GM12878 (cell line): Measurements from ENCODE around the gene S100A16. TPM values are rescaled to one million over a fixed set of nuclear protein-coding genes. Genes with fewer than 3 reads are reported as not detected.

Experiments
- BCL3 ChIP-seq: IDR thresholded peaks from 2 replicates; pipeline ENCODE4 v1.6.1; 2011; ENCODE audit warnings: borderline replicate concordance, low read depth, mild to moderate bottlenecking, moderate library complexity, low read length; ENCODE audit not compliant: insufficient read depth, poor library complexity, severe bottlenecking
- BHLHE40 ChIP-seq, 2 experiments: fragments of 450-650 bp in 1 of 2; IDR thresholded peaks; 2 replicates each; pipeline ENCODE4 v1.6.1; 2011 to 2017; ENCODE audit warnings: low read depth in 2 of 2, borderline replicate concordance in 1 of 2, improper control_type of control experiment in 1 of 2, low read length in 1 of 2, mild to moderate bottlenecking in 1 of 2
- CBX3 ChIP-seq: fragments of 200-600 bp; sonication (generic); IDR thresholded peaks from 2 replicates; pipeline ENCODE4 v1.6.1; 2016; ENCODE audit warnings: low read depth, borderline replicate concordance
- CREB1 ChIP-seq: IDR thresholded peaks from 2 replicates; pipeline ENCODE4 v1.6.1; 2012; ENCODE audit warnings: low read depth, mild to moderate bottlenecking, inconsistent platforms
- ETV6 ChIP-seq, 2 experiments: fragments of 450-650 bp in 1 of 2; IDR thresholded peaks in 1 of 2; conservative IDR thresholded peaks in 1 of 2; 2 replicates each; pipeline ENCODE4 v1.6.1; 2014; ENCODE audit warnings: antibody characterized with exemption in 1 of 2, borderline replicate concordance in 1 of 2, low read depth in 1 of 2, mild to moderate bottlenecking in 1 of 2, moderate library complexity in 1 of 2
- EZH2 ChIP-seq: IDR thresholded peaks from 2 replicates; pipeline ENCODE4 v1.6.1; 2012; ENCODE audit warnings: low read depth, mild to moderate bottlenecking, control low read depth, inconsistent platforms, low read length, borderline replicate concordance; ENCODE audit not compliant: control insufficient read depth
- FOXM1 ChIP-seq: IDR thresholded peaks from 2 replicates; pipeline ENCODE4 v1.6.1; 2012; ENCODE audit warnings: low read depth, mild to moderate bottlenecking, inconsistent platforms, low read length, moderate library complexity
- HDAC6 ChIP-seq: fragments of 200-600 bp; sonication (generic); IDR thresholded peaks from one replicate; pipeline ENCODE4 v1.8.0; 2017; ENCODE audit warnings: antibody characterized with exemption; ENCODE audit not compliant: unreplicated experiment
- MTA2 ChIP-seq: fragments of 450-650 bp; IDR thresholded peaks from 2 replicates; pipeline ENCODE4 v1.6.1; 2016; ENCODE audit warnings: low read depth, mild to moderate bottlenecking, moderate library complexity
- NFYA ChIP-seq: IDR thresholded peaks from 2 replicates; pipeline ENCODE4 v1.6.1; 2011; ENCODE audit warnings: low read depth, mild to moderate bottlenecking, low read length, improper control_type of control experiment, borderline replicate concordance
- NR2C1 ChIP-seq: fragments of 450-650 bp; IDR thresholded peaks from 2 replicates; pipeline ENCODE4 v1.6.1; 2017; ENCODE audit warnings: antibody characterized with exemption, mild to moderate bottlenecking, moderate library complexity
- POLR2A ChIP-seq: IDR thresholded peaks from 2 replicates; pipeline ENCODE4 v1.6.1; 2011; ENCODE audit warnings: low read depth, mild to moderate bottlenecking, low read length
- POLR2AphosphoS2 ChIP-seq: IDR thresholded peaks from 2 replicates; pipeline ENCODE4 v1.6.1; 2011; ENCODE audit warnings: low read depth, mild to moderate bottlenecking, low read length, improper control_type of control experiment, moderate library complexity
- RAD21 ChIP-seq: IDR thresholded peaks from 2 replicates; pipeline ENCODE4 v1.6.1; 2011; ENCODE audit warnings: mild to moderate bottlenecking, low read depth, low read length, moderate library complexity; ENCODE audit not compliant: insufficient read depth
- RB1 ChIP-seq: fragments of 450-650 bp; formaldehyde crosslinking; IDR thresholded peaks from 2 replicates; pipeline ENCODE4 v1.6.1; 2017; ENCODE audit warnings: mild to moderate bottlenecking, borderline replicate concordance
- RCOR1 ChIP-seq: conservative IDR thresholded peaks from 2 replicates; pipeline ENCODE4 v1.6.1; 2012; ENCODE audit warnings: low read depth, low read length, improper control_type of control experiment
- SIN3A ChIP-seq: IDR thresholded peaks from 2 replicates; pipeline ENCODE4 v1.6.1; 2012; ENCODE audit warnings: low read depth, low read length, improper control_type of control experiment
- SMAD5 ChIP-seq: IDR thresholded peaks from 2 replicates; pipeline ENCODE4 v1.6.1; 2016; ENCODE audit warnings: antibody characterized with exemption, low read depth
- SP1 ChIP-seq: IDR thresholded peaks from one replicate; pipeline ENCODE4 v1.6.1; 2011; ENCODE audit warnings: low read depth, low read length
- SRF ChIP-seq, 2 experiments: IDR thresholded peaks; 2 replicates each; pipeline ENCODE4 v1.6.1; 2011; ENCODE audit warnings: low read depth in 2 of 2, low read length in 2 of 2, mild to moderate bottlenecking in 1 of 2, moderate library complexity in 1 of 2
- YY1 ChIP-seq: IDR thresholded peaks from 2 replicates; pipeline ENCODE4 v1.6.1; 2011; ENCODE audit warnings: low read depth, mild to moderate bottlenecking, low read length
- polyA plus RNA-seq, 11 experiments: library from polyadenylated mRNA; depleted of rRNA in 4 of 11; unstranded in 6 of 11; stranded (reverse) in 5 of 11; fragments of >200 nt; fragmentation: Nextera tagmentation in 4 of 11; fragmentation: Illumina TruSeq in 1 of 11; extraction: Ambion mirVana in 4 of 11; extraction: Trizol in 1 of 11; gene quantifications; 1 replicate in 1 of 11; 2 replicates in 10 of 11; pipeline versions ENCODE4 v1.2.1 to v1.2.3, GENCODE V29; 2011 to 2016; ENCODE audit warnings: inconsistent platforms in 2 of 11, missing spikeins in 2 of 11, low read depth in 1 of 11
- total RNA-seq, 4 experiments: library from RNA; depleted of rRNA in 3 of 4; stranded (reverse); fragments of >200 nt in 3 of 4; fragmentation: Illumina TruSeq in 1 of 4; extraction: Trizol in 1 of 4; gene quantifications; 2 replicates each; pipeline versions ENCODE4 v1.2.1 to v1.2.3, GENCODE V29; 2013 to 2021
- TF ChIP-seq, protein P1 (sequence below): fragments of 450-650 bp; IDR thresholded peaks from 2 replicates; pipeline ENCODE4 v1.6.1; 2017; ENCODE audit warnings: mild to moderate bottlenecking, moderate library complexity

Gene S100A16
- total and polyA plus RNA-seq, 10 of the 15 experiments (the other 5 are each of a cell fraction or from before 2014, with no cell fraction given), result 0.14 to 0.51 (median 0.25) TPM; not detected in 6

GRCh38 chr1:153633754-153634665 is 21.1 kb upstream of the S100A16 start, which contains the start of gene CHTOP (continued):
- TF ChIP-seq SMAD5 (peak; percentile 97), POLR2A (peak; percentile 98), RB1 (peak; percentile 84; the same call in 1 of the 2 replicates), CBX3 (no peak), POLR2AphosphoS2 (peak; percentile 76; the same call in 1 of the 2 replicates), SRF (IDR thresholded peaks at IDR 0.05; ENCODE audit: low read depth in 2 of 2, low read length in 2 of 2) (0 out of 4 replicates have a peak, but pooled peaks of 1 of the 2 experiments have one; percentile 26), EZH2 (no peak), RAD21 (no peak), FOXM1 (no peak), RCOR1 (no peak), NR2C1 (peak; percentile 78), SIN3A (peak; percentile 89), MTA2 (no peak), BCL3 (peak; percentile 32), NFYA (no peak), SP1 (peak; percentile 51), BHLHE40 (IDR thresholded peaks at IDR 0.05; ENCODE audit: borderline replicate concordance in 1 of 2, low read depth in 2 of 2, low read length in 1 of 2) (peak; percentile 75 to 78), CREB1 (peak; percentile 93), ETV6 (conservative IDR thresholded peaks at IDR 0.05 in 1 of 2, IDR thresholded peaks at IDR 0.05 in 1 of 2; ENCODE audit: borderline replicate concordance in 1 of 2, low read depth in 1 of 2) (peak in 1 of 2 experiments; percentile 69; a peak in 1 of 4 replicates), HDAC6 (no peak), YY1 (peak; percentile 100)
- TF ChIP-seq, protein P1, sequence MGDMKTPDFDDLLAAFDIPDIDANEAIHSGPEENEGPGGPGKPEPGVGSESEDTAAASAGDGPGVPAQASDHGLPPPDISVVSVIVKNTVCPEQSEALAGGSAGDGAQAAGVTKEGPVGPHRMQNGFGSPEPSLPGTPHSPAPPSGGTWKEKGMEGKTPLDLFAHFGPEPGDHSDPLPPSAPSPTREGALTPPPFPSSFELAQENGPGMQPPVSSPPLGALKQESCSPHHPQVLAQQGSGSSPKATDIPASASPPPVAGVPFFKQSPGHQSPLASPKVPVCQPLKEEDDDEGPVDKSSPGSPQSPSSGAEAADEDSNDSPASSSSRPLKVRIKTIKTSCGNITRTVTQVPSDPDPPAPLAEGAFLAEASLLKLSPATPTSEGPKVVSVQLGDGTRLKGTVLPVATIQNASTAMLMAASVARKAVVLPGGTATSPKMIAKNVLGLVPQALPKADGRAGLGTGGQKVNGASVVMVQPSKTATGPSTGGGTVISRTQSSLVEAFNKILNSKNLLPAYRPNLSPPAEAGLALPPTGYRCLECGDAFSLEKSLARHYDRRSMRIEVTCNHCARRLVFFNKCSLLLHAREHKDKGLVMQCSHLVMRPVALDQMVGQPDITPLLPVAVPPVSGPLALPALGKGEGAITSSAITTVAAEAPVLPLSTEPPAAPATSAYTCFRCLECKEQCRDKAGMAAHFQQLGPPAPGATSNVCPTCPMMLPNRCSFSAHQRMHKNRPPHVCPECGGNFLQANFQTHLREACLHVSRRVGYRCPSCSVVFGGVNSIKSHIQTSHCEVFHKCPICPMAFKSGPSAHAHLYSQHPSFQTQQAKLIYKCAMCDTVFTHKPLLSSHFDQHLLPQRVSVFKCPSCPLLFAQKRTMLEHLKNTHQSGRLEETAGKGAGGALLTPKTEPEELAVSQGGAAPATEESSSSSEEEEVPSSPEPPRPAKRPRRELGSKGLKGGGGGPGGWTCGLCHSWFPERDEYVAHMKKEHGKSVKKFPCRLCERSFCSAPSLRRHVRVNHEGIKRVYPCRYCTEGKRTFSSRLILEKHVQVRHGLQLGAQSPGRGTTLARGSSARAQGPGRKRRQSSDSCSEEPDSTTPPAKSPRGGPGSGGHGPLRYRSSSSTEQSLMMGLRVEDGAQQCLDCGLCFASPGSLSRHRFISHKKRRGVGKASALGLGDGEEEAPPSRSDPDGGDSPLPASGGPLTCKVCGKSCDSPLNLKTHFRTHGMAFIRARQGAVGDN, result peak; percentile 85
